Neural progenitor cell (in vitro differentiated cells): ENCODE results near the gene TANC1. TPM values are rescaled to one million over a fixed set of nuclear protein-coding genes. Genes with fewer than 3 reads are reported as not detected.

Source experiments
- DNase-seq: peaks from one replicate; pipeline ENCODE4 v3.0.0-alpha.2; 2016; ENCODE audit warnings: low spot score
- H2AFZ ChIP-seq: fragments of 200-600 bp; sonication (generic); replicated peaks from 2 replicates; pipeline ENCODE4 v1.6.1; 2016; ENCODE audit warnings: antibody characterized with exemption
- H3F3A ChIP-seq: fragments of 200-600 bp; sonication (generic); 2 replicates; pipeline ENCODE4 v1.6.1; 2016; ENCODE audit warnings: antibody characterized with exemption, low read depth
- H3K27ac ChIP-seq: fragments of 200-600 bp; sonication (generic); 2 replicates; pipeline ENCODE4 v1.5.1; 2016; ENCODE audit warnings: mild to moderate bottlenecking
- H3K27me3 ChIP-seq: fragments of 200-600 bp; sonication (generic); 2 replicates; pipeline ENCODE4 v1.6.1; 2016; ENCODE audit warnings: mild to moderate bottlenecking, moderate library complexity
- H3K36me3 ChIP-seq: fragments of 200-600 bp; sonication (generic); 2 replicates; pipeline ENCODE4 v1.5.1; 2016
- H3K4me1 ChIP-seq: fragments of 200-600 bp; sonication (generic); 2 replicates; pipeline ENCODE4 v1.6.1; 2016; ENCODE audit warnings: mixed run types
- H3K4me2 ChIP-seq: fragments of 200-600 bp; sonication (generic); 2 replicates; pipeline ENCODE4 v1.6.1; 2016
- H3K4me3 ChIP-seq: fragments of 200-600 bp; sonication (generic); 2 replicates; pipeline ENCODE4 v1.5.1; 2016
- H3K79me2 ChIP-seq: fragments of 200-600 bp; sonication (generic); 2 replicates; pipeline ENCODE4 v1.6.1; 2016; ENCODE audit warnings: low read depth
- H3K9ac ChIP-seq: fragments of 200-600 bp; sonication (generic); 2 replicates; pipeline ENCODE4 v1.6.1; 2016
- H3K9me3 ChIP-seq: fragments of 200-600 bp; sonication (generic); 2 replicates; pipeline ENCODE4 v1.5.1; 2016; ENCODE audit warnings: low read depth
- H4K20me1 ChIP-seq: fragments of 200-600 bp; sonication (generic); 2 replicates; pipeline ENCODE4 v1.6.1; 2016; ENCODE audit warnings: low read depth
- H3K27ac Mint-ChIP-seq: 3 replicates; pipeline ENCODE4 v1.8.0; 2021; ENCODE audit warnings: mixed read lengths
- H3K27me3 Mint-ChIP-seq: 2 replicates; pipeline ENCODE4 v1.8.0; 2022; ENCODE audit warnings: low read depth, mild to moderate bottlenecking, inconsistent platforms, moderate library complexity, mixed read lengths; ENCODE audit not compliant: insufficient read depth
- H3K36me3 Mint-ChIP-seq: 3 replicates; pipeline ENCODE4 v1.8.0; 2021; ENCODE audit warnings: mixed read lengths
- H3K4me1 Mint-ChIP-seq: 3 replicates; pipeline ENCODE4 v1.8.0; 2021; ENCODE audit warnings: mixed read lengths
- H3K4me3 Mint-ChIP-seq: 3 replicates; pipeline ENCODE4 v1.8.0; 2021; ENCODE audit warnings: mild to moderate bottlenecking, moderate library complexity, mixed read lengths
- H3K9me3 Mint-ChIP-seq: 3 replicates; pipeline ENCODE4 v1.8.0; 2020; ENCODE audit warnings: mixed read lengths
- EZH2 ChIP-seq: fragments of 200-600 bp; sonication (generic); IDR thresholded peaks from 2 replicates; pipeline ENCODE4 v1.6.1; 2017; ENCODE audit warnings: antibody characterized with exemption, mild to moderate bottlenecking, moderate library complexity
- EZH2phosphoT487 ChIP-seq: fragments of 200-600 bp; sonication (generic); IDR thresholded peaks from 2 replicates; pipeline ENCODE4 v1.6.1; 2017; ENCODE audit warnings: antibody characterized with exemption
- total RNA-seq: library from RNA; depleted of rRNA; stranded (reverse); fragments of >200 nt; gene quantifications from 2 replicates; pipeline ENCODE4 v1.2.3, GENCODE V29; 2015; ENCODE audit warnings: low replicate concordance
- TF ChIP-seq, protein P1 (sequence below): fragments of 200-600 bp; sonication (generic); IDR thresholded peaks from 2 replicates; pipeline ENCODE4 v1.5.1; 2017; ENCODE audit warnings: antibody characterized with exemption, mild to moderate bottlenecking

Gene TANC1
- total RNA-seq, 1 donor from 2014 or later = 11.9 TPM

DNA sequence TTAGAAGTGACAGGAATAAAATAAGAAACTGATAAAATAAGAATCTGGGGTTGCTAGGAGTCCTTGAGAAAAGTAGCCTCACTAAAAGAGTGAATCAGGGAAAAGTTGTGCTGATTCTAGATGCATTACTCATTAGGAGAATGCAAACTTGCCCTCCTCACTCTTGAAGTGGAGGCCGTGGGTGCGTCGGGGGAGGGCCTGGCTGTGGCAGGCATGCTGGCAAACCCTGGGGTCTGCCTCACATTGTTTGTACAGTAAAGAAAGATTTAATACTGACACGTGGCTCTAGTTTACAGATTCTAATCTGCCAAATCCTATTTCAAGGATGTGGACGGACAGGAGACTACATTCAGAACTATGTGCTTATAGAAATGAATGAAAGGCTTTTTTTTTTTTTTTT lies 41.9 kb downstream of the TANC1 start:
- no peak overlapping the region for H3K4me2 ChIP-seq
- TF ChIP-seq EZH2 (no peak), EZH2phosphoT487 (no peak)
- TF ChIP-seq, protein P1, sequence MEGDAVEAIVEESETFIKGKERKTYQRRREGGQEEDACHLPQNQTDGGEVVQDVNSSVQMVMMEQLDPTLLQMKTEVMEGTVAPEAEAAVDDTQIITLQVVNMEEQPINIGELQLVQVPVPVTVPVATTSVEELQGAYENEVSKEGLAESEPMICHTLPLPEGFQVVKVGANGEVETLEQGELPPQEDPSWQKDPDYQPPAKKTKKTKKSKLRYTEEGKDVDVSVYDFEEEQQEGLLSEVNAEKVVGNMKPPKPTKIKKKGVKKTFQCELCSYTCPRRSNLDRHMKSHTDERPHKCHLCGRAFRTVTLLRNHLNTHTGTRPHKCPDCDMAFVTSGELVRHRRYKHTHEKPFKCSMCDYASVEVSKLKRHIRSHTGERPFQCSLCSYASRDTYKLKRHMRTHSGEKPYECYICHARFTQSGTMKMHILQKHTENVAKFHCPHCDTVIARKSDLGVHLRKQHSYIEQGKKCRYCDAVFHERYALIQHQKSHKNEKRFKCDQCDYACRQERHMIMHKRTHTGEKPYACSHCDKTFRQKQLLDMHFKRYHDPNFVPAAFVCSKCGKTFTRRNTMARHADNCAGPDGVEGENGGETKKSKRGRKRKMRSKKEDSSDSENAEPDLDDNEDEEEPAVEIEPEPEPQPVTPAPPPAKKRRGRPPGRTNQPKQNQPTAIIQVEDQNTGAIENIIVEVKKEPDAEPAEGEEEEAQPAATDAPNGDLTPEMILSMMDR = no peak
- peaks cover 9% of the 10 kb centered on the region for H3K4me1 ChIP-seq
- H3K9me3 ChIP-seq = no peaks in the 10 kb centered on the region
- H3K9ac ChIP-seq = no peak overlapping the region
- H3K27ac ChIP-seq = no peak overlapping the region
- peaks cover 5% of the 10 kb centered on the region for H3K27me3 Mint-ChIP-seq
- H3K9me3 Mint-ChIP-seq = peaks cover 25% of the 10 kb centered on the region
- peaks cover 7% of the 10 kb centered on the region for H3K4me1 Mint-ChIP-seq
- H3K4me3 ChIP-seq = no peak overlapping the region
- no peak overlapping the region for H3K27ac Mint-ChIP-seq
- no peaks in the 10 kb centered on the region for H3F3A ChIP-seq
- no peaks in the 10 kb centered on the region for H3K27me3 ChIP-seq
- H3K79me2 ChIP-seq = no peaks in the 10 kb centered on the region
- no peak overlapping the region for H3K4me3 Mint-ChIP-seq
- H2AFZ ChIP-seq = no peak overlapping the region
- H4K20me1 ChIP-seq = no peaks in the 10 kb centered on the region
- H3K36me3 Mint-ChIP-seq = peaks cover 34% of the 10 kb centered on the region
- H3K36me3 ChIP-seq = no peaks in the 10 kb centered on the region
- no peak for DNase-seq

DNA sequence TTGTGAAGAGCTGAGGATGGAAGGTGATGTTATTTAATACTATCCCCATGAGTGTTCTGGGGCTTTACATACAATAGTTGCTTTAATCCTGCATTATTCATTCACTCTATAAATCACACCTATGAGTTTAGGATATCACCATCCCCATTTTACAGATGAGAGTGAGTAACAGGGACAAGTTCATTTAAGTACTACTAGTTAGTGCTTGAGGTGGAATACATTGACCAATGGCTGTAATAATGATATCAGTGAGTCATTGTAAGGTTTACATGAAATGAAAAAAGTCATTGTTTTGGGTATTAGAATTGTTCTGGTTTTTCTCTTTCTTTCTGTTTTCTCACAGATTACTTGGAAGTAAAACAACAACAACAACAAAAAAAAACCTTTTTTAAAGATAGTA lies 42.5 kb downstream of the TANC1 start:
- H3K9me3 Mint-ChIP-seq = peaks cover 32% of the 10 kb centered on the region
- peaks cover 5% of the 10 kb centered on the region for H3K27me3 Mint-ChIP-seq
- H3K4me3 Mint-ChIP-seq = no peak overlapping the region
- no peaks in the 10 kb centered on the region for H3K36me3 ChIP-seq
- no peaks in the 10 kb centered on the region for H3K27me3 ChIP-seq
- peaks cover 40% of the 10 kb centered on the region for H3K36me3 Mint-ChIP-seq
- no peaks in the 10 kb centered on the region for H4K20me1 ChIP-seq
- H3K9me3 ChIP-seq = peaks cover 6% of the 10 kb centered on the region
- no peak overlapping the region for H3K9ac ChIP-seq
- no peak overlapping the region for H2AFZ ChIP-seq
- DNase-seq = no peak
- H3K79me2 ChIP-seq = no peaks in the 10 kb centered on the region
- H3K27ac Mint-ChIP-seq = no peak overlapping the region
- no peak overlapping the region for H3K4me3 ChIP-seq
- H3K27ac ChIP-seq = no peak overlapping the region
- TF ChIP-seq, protein P1 = no peak
- TF ChIP-seq EZH2phosphoT487 (no peak), EZH2 (no peak)
- H3K4me1 Mint-ChIP-seq = peaks cover 7% of the 10 kb centered on the region
- H3F3A ChIP-seq = no peaks in the 10 kb centered on the region
- no peak overlapping the region for H3K4me2 ChIP-seq
- peaks cover 9% of the 10 kb centered on the region for H3K4me1 ChIP-seq

DNA sequence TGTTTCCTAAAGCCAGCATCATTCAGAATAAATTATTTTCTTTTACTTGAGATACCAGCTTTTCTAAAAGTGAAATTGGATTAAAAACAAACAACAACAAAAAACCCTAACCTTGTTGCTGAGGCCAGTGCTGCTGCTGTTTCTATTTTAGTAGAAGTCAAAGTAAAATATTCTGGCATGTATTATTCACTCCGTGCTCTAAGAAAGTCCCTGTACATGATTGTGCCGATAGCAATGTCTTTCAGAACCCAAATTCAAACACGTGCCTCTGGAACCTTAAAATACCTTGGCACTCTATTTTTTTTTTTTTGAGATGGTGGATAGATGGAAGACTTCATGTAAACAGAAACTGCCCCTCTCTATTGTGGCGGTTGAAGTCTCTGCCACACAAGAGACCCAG lies 43.7 kb downstream of the TANC1 start:
- H3F3A ChIP-seq = no peaks in the 10 kb centered on the region
- H3K36me3 ChIP-seq = no peaks in the 10 kb centered on the region
- no peaks in the 10 kb centered on the region for H4K20me1 ChIP-seq
- peaks cover 41% of the 10 kb centered on the region for H3K9me3 Mint-ChIP-seq
- H3K27ac ChIP-seq = no peak overlapping the region
- peaks cover 46% of the 10 kb centered on the region for H3K36me3 Mint-ChIP-seq
- no peak overlapping the region for H3K4me3 ChIP-seq
- no peak overlapping the region for H3K4me2 ChIP-seq
- H3K4me3 Mint-ChIP-seq = no peak overlapping the region
- peaks cover 9% of the 10 kb centered on the region for H3K4me1 ChIP-seq
- DNase-seq = no peak
- no peaks in the 10 kb centered on the region for H3K79me2 ChIP-seq
- TF ChIP-seq EZH2 (no peak), EZH2phosphoT487 (no peak)
- TF ChIP-seq, protein P1 = no peak
- no peak overlapping the region for H3K9ac ChIP-seq
- no peak overlapping the region for H2AFZ ChIP-seq
- peaks cover 11% of the 10 kb centered on the region for H3K9me3 ChIP-seq
- no peak overlapping the region for H3K27ac Mint-ChIP-seq
- H3K27me3 ChIP-seq = no peaks in the 10 kb centered on the region
- peaks cover 5% of the 10 kb centered on the region for H3K27me3 Mint-ChIP-seq
- peaks cover 7% of the 10 kb centered on the region for H3K4me1 Mint-ChIP-seq
